Mammary epithelial cell (primary cell): Measurements from ENCODE around the gene DYNC2H1.

ENCODE experiments used
- CTCF ChIP-seq, 2 donors: IDR thresholded peaks in 1 of 2; conservative IDR thresholded peaks in 1 of 2; 2 replicates each; pipeline ENCODE4 v1.5.1; 2011 to 2012; ENCODE audit warnings: inconsistent platforms in 2 of 2, low read length in 2 of 2, mild to moderate bottlenecking in 2 of 2, control low read depth in 1 of 2, low read depth in 1 of 2; ENCODE audit not compliant: insufficient read depth in 1 of 2; ENCODE audit errors: extremely low read depth in 1 of 2
- EZH2 ChIP-seq: IDR thresholded peaks from 2 replicates; pipeline ENCODE4 v1.6.1; 2012; ENCODE audit warnings: low read length, inconsistent platforms, borderline replicate concordance

GRCh38 chr11:103520792-103521191, 411.6 kb downstream of the DYNC2H1 start:
- no peak for TF ChIP-seq CTCF (conservative IDR thresholded peaks at IDR 0.05 in 1 of 2, IDR thresholded peaks at IDR 0.05 in 1 of 2; ENCODE audit: extremely low read depth in 1 of 2, insufficient read depth in 1 of 2, low read depth in 1 of 2, low read length in 2 of 2)
- no peak for TF ChIP-seq EZH2
